Measurements from ENCODE around the gene SLC6A13.
"Not testable (repeated sequence)": the region's sequence is repeated elsewhere in the genome, so short reads cannot be mapped to it uniquely, and the experiment has no call there.

Gene SLC6A13

GRCh38 chr12:232731-233614 is 29.7 kb downstream of the SLC6A13 start:
- DNase-seq: no peak

GRCh38 chr12:230925-231671 is 31.5 kb downstream of the SLC6A13 start:
- no peak for DNase-seq

- no peak for DNase-seq
Observed at GRCh38 chr12:229441-230191, 33.0 kb downstream of the SLC6A13 start.

GRCh38 chr12:228846-229200 is 33.8 kb downstream of the SLC6A13 start:
- DNase-seq: no peak

GRCh38 chr12:227923-228845 is 34.5 kb downstream of the SLC6A13 start:
- no peak for DNase-seq

GRCh38 chr12:227286-227915 is 35.2 kb downstream of the SLC6A13 start:
- no peak for DNase-seq

- no peak for DNase-seq
Observed at GRCh38 chr12:226401-226800, 36.2 kb downstream of the SLC6A13 start.

- no peak for DNase-seq
Observed at GRCh38 chr12:225012-225411, 37.6 kb downstream of the SLC6A13 start.

- DNase-seq: no peak
Observed at GRCh38 chr12:224330-224729, 38.3 kb downstream of the SLC6A13 start.

GRCh38 chr12:223841-224240 is 38.8 kb downstream of the SLC6A13 start:
- DNase-seq: no peak

- DNase-seq: no peak
Observed at GRCh38 chr12:221736-222135, 40.9 kb downstream of the SLC6A13 start.

- no peak for DNase-seq
Observed at GRCh38 chr12:220946-221550, 41.6 kb downstream of the SLC6A13 start.

GRCh38 chr12:220491-220890 is 42.1 kb downstream of the SLC6A13 start:
- DNase-seq: no peak

- peak; percentile 45 for DNase-seq
Observed at GRCh38 chr12:219891-220352, 42.7 kb downstream of the SLC6A13 start.

GRCh38 chr12:218728-219590 is 43.7 kb downstream of the SLC6A13 start:
- no peak for DNase-seq

GRCh38 chr12:218221-218620 is 44.4 kb downstream of the SLC6A13 start:
- DNase-seq: no peak

GRCh38 chr12:217029-217428 is 45.6 kb downstream of the SLC6A13 start:
- not testable (repeated sequence) for DNase-seq

- DNase-seq: no peak
Observed at GRCh38 chr12:215116-215515, 47.5 kb downstream of the SLC6A13 start.

- no peak for DNase-seq
Observed at GRCh38 chr12:214003-214741, 48.5 kb downstream of the SLC6A13 start, which contains the start of gene SLC6A12. Gene SLC6A12 (minus strand): TSS chr12:214157. CDS start chr12:209986, 4,171 bp downstream.
